HEK293 (cell line): ENCODE results near the gene TSPYL2.

Source experiments
- GLIS2 ChIP-seq: fragments of 450-650 bp; formaldehyde crosslinking; IDR thresholded peaks from 2 replicates; pipeline ENCODE4 v1.5.1; 2016; ENCODE audit warnings: missing biosample characterization, missing genetic modification characterization
- IKZF3 ChIP-seq: fragments of 450-650 bp; IDR thresholded peaks from 2 replicates; pipeline ENCODE4 v1.5.0; 2018; ENCODE audit warnings: missing biosample characterization, mild to moderate bottlenecking, missing genetic modification characterization, moderate library complexity
- KLF1 ChIP-seq: fragments of 450-650 bp; formaldehyde crosslinking; IDR thresholded peaks from 2 replicates; pipeline ENCODE4 v1.5.1; 2016; ENCODE audit warnings: missing biosample characterization, missing genetic modification characterization
- PRDM6 ChIP-seq: fragments of 450-650 bp; formaldehyde crosslinking; IDR thresholded peaks from 2 replicates; pipeline ENCODE4 v1.5.1; 2017; ENCODE audit warnings: missing biosample characterization, missing genetic modification characterization
- ZBTB49 ChIP-seq: fragments of 450-650 bp; formaldehyde crosslinking; IDR thresholded peaks from 2 replicates; pipeline ENCODE4 v1.5.1; 2016; ENCODE audit warnings: missing biosample characterization, missing genetic modification characterization, low read depth
- ZFP69B ChIP-seq: fragments of 450-650 bp; formaldehyde crosslinking; IDR thresholded peaks from 2 replicates; pipeline ENCODE4 v1.5.1; 2016; ENCODE audit warnings: missing biosample characterization, missing genetic modification characterization
- ZIC2 ChIP-seq: fragments of 450-650 bp; formaldehyde crosslinking; IDR thresholded peaks from 2 replicates; pipeline ENCODE4 v1.5.1; 2016; ENCODE audit warnings: missing biosample characterization, missing genetic modification characterization
- ZNF114 ChIP-seq: fragments of 450-650 bp; formaldehyde crosslinking; IDR thresholded peaks from 2 replicates; pipeline ENCODE4 v1.5.0; 2017; ENCODE audit warnings: missing biosample characterization, missing genetic modification characterization
- ZNF148 ChIP-seq: fragments of 450-650 bp; formaldehyde crosslinking; IDR thresholded peaks from 2 replicates; pipeline ENCODE4 v1.5.0; 2017; ENCODE audit warnings: missing biosample characterization, missing genetic modification characterization, borderline replicate concordance
- ZNF184 ChIP-seq: fragments of 450-650 bp; IDR thresholded peaks from 2 replicates; pipeline ENCODE4 v1.5.1; 2018; ENCODE audit warnings: missing biosample characterization, mild to moderate bottlenecking, missing genetic modification characterization
- ZNF280D ChIP-seq: fragments of 450-650 bp; formaldehyde crosslinking; IDR thresholded peaks from 2 replicates; pipeline ENCODE4 v1.5.1; 2016; ENCODE audit warnings: missing biosample characterization, missing genetic modification characterization
- ZNF302 ChIP-seq: fragments of 450-650 bp; formaldehyde crosslinking; IDR thresholded peaks from 2 replicates; pipeline ENCODE4 v1.5.1; 2016; ENCODE audit warnings: missing biosample characterization, missing genetic modification characterization, low read depth
- ZNF501 ChIP-seq: fragments of 450-650 bp; formaldehyde crosslinking; IDR thresholded peaks from 2 replicates; pipeline ENCODE4 v1.5.1; 2016; ENCODE audit warnings: missing biosample characterization, missing genetic modification characterization
- ZNF664 ChIP-seq: fragments of 450-650 bp; formaldehyde crosslinking; IDR thresholded peaks from 2 replicates; pipeline ENCODE4 v1.5.1; 2016; ENCODE audit warnings: missing biosample characterization, missing genetic modification characterization
- ZSCAN30 ChIP-seq: fragments of 450-650 bp; IDR thresholded peaks from 2 replicates; pipeline ENCODE4 v1.5.1; 2018; ENCODE audit warnings: missing biosample characterization, mild to moderate bottlenecking, missing genetic modification characterization, moderate library complexity
- TF ChIP-seq, protein P1 (sequence below): fragments of 450-650 bp; formaldehyde crosslinking; IDR thresholded peaks from 2 replicates; pipeline ENCODE4 v1.5.1; 2016; ENCODE audit warnings: missing biosample characterization, missing genetic modification characterization
- TF ChIP-seq, protein P2 (sequence below): fragments of 450-650 bp; formaldehyde crosslinking; IDR thresholded peaks from 2 replicates; pipeline ENCODE4 v1.5.1; 2016; ENCODE audit warnings: missing biosample characterization, missing genetic modification characterization
- TF ChIP-seq, protein P3 (sequence below): fragments of 450-650 bp; formaldehyde crosslinking; IDR thresholded peaks from 2 replicates; pipeline ENCODE4 v1.5.1; 2016; ENCODE audit warnings: missing biosample characterization, missing genetic modification characterization
- TF ChIP-seq, protein P4 (sequence below): fragments of 450-650 bp; formaldehyde crosslinking; conservative IDR thresholded peaks from 2 replicates; pipeline ENCODE4 v1.5.1; 2016; ENCODE audit warnings: low read depth, missing biosample characterization, missing genetic modification characterization

Gene TSPYL2

GRCh38 chrX:53093177-53093655 lies 11.0 kb downstream of the TSPYL2 start (continued):
- TF ChIP-seq ZNF280D (tag by site-specific recombination) (no peak), ZNF501 (no peak), ZBTB49 (no peak), ZNF184 (tag by site-specific recombination) (no peak), IKZF3 (tag by site-specific recombination) (peak; percentile 81), KLF1 (peak; percentile 29; the same call in 1 of the 2 replicates), ZIC2 (tag by site-specific recombination) (no peak), ZFP69B (tag by site-specific recombination) (peak; percentile 9; the same call in 1 of the 2 replicates), ZNF114 (tag by site-specific recombination) (no peak), ZNF302 (tag by site-specific recombination) (no peak), ZSCAN30 (tag by site-specific recombination) (no peak), ZNF664 (no peak), GLIS2 (tag by site-specific recombination) (no peak), PRDM6 (tag by site-specific recombination) (no peak), ZNF148 (tag by site-specific recombination) (no peak)
- TF ChIP-seq, protein P1, sequence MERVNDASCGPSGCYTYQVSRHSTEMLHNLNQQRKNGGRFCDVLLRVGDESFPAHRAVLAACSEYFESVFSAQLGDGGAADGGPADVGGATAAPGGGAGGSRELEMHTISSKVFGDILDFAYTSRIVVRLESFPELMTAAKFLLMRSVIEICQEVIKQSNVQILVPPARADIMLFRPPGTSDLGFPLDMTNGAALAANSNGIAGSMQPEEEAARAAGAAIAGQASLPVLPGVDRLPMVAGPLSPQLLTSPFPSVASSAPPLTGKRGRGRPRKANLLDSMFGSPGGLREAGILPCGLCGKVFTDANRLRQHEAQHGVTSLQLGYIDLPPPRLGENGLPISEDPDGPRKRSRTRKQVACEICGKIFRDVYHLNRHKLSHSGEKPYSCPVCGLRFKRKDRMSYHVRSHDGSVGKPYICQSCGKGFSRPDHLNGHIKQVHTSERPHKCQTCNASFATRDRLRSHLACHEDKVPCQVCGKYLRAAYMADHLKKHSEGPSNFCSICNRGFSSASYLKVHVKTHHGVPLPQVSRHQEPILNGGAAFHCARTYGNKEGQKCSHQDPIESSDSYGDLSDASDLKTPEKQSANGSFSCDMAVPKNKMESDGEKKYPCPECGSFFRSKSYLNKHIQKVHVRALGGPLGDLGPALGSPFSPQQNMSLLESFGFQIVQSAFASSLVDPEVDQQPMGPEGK (tag by site-specific recombination), result 0 out of 2 replicates have a peak, but pooled peaks have one; percentile 33
- TF ChIP-seq, protein P2, sequence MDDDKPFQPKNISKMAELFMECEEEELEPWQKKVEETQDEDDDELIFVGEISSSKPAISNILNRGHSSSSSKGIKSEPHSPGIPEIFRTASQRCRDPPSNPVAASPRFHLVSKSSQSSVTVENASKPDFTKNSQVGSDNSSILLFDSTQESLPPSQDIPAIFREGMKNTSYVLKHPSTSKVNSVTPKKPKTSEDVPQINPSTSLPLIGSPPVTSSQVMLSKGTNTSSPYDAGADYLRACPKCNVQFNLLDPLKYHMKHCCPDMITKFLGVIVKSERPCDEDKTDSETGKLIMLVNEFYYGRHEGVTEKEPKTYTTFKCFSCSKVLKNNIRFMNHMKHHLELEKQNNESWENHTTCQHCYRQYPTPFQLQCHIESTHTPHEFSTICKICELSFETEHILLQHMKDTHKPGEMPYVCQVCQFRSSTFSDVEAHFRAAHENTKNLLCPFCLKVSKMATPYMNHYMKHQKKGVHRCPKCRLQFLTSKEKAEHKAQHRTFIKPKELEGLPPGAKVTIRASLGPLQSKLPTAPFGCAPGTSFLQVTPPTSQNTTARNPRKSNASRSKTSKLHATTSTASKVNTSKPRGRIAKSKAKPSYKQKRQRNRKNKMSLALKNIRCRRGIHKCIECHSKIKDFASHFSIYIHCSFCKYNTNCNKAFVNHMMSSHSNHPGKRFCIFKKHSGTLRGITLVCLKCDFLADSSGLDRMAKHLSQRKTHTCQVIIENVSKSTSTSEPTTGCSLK, result no peak
- TF ChIP-seq, protein P3, sequence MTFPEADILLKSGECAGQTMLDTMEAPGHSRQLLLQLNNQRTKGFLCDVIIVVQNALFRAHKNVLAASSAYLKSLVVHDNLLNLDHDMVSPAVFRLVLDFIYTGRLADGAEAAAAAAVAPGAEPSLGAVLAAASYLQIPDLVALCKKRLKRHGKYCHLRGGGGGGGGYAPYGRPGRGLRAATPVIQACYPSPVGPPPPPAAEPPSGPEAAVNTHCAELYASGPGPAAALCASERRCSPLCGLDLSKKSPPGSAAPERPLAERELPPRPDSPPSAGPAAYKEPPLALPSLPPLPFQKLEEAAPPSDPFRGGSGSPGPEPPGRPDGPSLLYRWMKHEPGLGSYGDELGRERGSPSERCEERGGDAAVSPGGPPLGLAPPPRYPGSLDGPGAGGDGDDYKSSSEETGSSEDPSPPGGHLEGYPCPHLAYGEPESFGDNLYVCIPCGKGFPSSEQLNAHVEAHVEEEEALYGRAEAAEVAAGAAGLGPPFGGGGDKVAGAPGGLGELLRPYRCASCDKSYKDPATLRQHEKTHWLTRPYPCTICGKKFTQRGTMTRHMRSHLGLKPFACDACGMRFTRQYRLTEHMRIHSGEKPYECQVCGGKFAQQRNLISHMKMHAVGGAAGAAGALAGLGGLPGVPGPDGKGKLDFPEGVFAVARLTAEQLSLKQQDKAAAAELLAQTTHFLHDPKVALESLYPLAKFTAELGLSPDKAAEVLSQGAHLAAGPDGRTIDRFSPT (tag by site-specific recombination), result no peak
- TF ChIP-seq, protein P4, sequence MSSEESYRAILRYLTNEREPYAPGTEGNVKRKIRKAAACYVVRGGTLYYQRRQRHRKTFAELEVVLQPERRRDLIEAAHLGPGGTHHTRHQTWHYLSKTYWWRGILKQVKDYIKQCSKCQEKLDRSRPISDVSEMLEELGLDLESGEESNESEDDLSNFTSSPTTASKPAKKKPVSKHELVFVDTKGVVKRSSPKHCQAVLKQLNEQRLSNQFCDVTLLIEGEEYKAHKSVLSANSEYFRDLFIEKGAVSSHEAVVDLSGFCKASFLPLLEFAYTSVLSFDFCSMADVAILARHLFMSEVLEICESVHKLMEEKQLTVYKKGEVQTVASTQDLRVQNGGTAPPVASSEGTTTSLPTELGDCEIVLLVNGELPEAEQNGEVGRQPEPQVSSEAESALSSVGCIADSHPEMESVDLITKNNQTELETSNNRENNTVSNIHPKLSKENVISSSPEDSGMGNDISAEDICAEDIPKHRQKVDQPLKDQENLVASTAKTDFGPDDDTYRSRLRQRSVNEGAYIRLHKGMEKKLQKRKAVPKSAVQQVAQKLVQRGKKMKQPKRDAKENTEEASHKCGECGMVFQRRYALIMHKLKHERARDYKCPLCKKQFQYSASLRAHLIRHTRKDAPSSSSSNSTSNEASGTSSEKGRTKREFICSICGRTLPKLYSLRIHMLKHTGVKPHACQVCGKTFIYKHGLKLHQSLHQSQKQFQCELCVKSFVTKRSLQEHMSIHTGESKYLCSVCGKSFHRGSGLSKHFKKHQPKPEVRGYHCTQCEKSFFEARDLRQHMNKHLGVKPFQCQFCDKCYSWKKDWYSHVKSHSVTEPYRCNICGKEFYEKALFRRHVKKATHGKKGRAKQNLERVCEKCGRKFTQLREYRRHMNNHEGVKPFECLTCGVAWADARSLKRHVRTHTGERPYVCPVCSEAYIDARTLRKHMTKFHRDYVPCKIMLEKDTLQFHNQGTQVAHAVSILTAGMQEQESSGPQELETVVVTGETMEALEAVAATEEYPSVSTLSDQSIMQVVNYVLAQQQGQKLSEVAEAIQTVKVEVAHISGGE (tag by site-specific recombination), result 0 out of 2 replicates have a peak, but pooled peaks have one; percentile 10
